Measurements from ENCODE around the gene CLIP4. TPM values are rescaled to one million over a fixed set of nuclear protein-coding genes. Genes with fewer than 3 reads are reported as not detected.

The CLIP4 gene
- total and polyA plus RNA-seq, 11 donors: 9.6 to 57.4 (median 42.6) TPM

GRCh38 chr2:29139731-29140130 lies 24.5 kb downstream of the CLIP4 start:
- 34 to 54% (median 42%) methylated on average over 1 of the region's 1 CpG for WGBS, 4 donors
- Histone ChIP-seq H3K4me1 (no peaks in the 10 kb centered on the region), H3K9me3 (peaks cover 0 to 16% (median 0%) of the 10 kb centered on the region in 12 donors), H3K27ac (no peak overlapping the region), H3K27me3 (no peaks in the 10 kb centered on the region), H3K36me3 (peaks cover 0 to 44% (median 32%) of the 10 kb centered on the region in 9 donors), H3K4me3 (no peak overlapping the region)
- intact Hi-C loops (cut with DNase I): loop anchor here in 1 of 10 donors (5.0 kb wide), 1 partner anchor 82 kb away; no protein-coding TSS in a partner anchor
- TF ChIP-seq POLR2A (IDR thresholded peaks at IDR 0.05): no peak
- TF ChIP-seq CTCF (IDR thresholded peaks at IDR 0.05): no peak
- DNase-seq (no peak), ATAC-seq (no peak)

- Histone ChIP-seq H3K4me3 (no peak overlapping the region), H3K4me1 (no peaks in the 10 kb centered on the region), H3K9me3 (peaks cover 0 to 8% (median 0%) of the 10 kb centered on the region in 12 donors), H3K27me3 (no peaks in the 10 kb centered on the region), H3K36me3 (peaks cover 0 to 43% (median 23%) of the 10 kb centered on the region in 9 donors), H3K27ac (no peak overlapping the region)
- DNase-seq (no peak), ATAC-seq (no peak)
- intact Hi-C loops (cut with DNase I): no loop called here
- TF ChIP-seq POLR2A (IDR thresholded peaks at IDR 0.05) (no peak), CTCF (IDR thresholded peaks at IDR 0.05) (no peak)
- WGBS, 4 donors: 60 to 81% (median 76%) methylated on average over 6 of the region's 6 CpGs
Measured at GRCh38 chr2:29143657-29144056, 28.4 kb downstream of the CLIP4 start.

GRCh38 chr2:29146197-29146596 lies 31.0 kb downstream of the CLIP4 start:
- 84 to 89% (median 87%) methylated on average over 3 of the region's 3 CpGs for WGBS, 4 donors

GRCh38 chr2:29147963-29148362 lies 32.7 kb downstream of the CLIP4 start:
- H3K27me3 ChIP-seq: no peaks in the 10 kb centered on the region
- intact Hi-C loops (cut with DNase I): no loop called here
- no peaks in the 10 kb centered on the region for H3K9me3 ChIP-seq
- 54 to 77% (median 72%) methylated on average over 3 of the region's 3 CpGs for WGBS, 4 donors
- H3K4me1 ChIP-seq: no peaks in the 10 kb centered on the region
- TF ChIP-seq CTCF (IDR thresholded peaks at IDR 0.05) (no peak), POLR2A (IDR thresholded peaks at IDR 0.05) (no peak)
- DNase-seq (no peak), ATAC-seq (no peak)
- H3K27ac ChIP-seq: no peak overlapping the region
- H3K4me3 ChIP-seq: no peak overlapping the region
- H3K36me3 ChIP-seq: peaks cover 0 to 53% (median 32%) of the 10 kb centered on the region in 9 donors

More at GRCh38 chr2:29146197-29146596, 31.0 kb downstream of the CLIP4 start:
- no peaks in the 10 kb centered on the region for H3K4me1 ChIP-seq
- no peak overlapping the region for H3K4me3 ChIP-seq
- ATAC-seq (no peak), DNase-seq (no peak)
- H3K36me3 ChIP-seq: peaks cover 0 to 43% (median 20%) of the 10 kb centered on the region in 9 donors
- H3K27me3 ChIP-seq: no peaks in the 10 kb centered on the region
- TF ChIP-seq CTCF (IDR thresholded peaks at IDR 0.05) (no peak), POLR2A (IDR thresholded peaks at IDR 0.05) (no peak)
- intact Hi-C loops (cut with DNase I): no loop called here
- no peak overlapping the region for H3K27ac ChIP-seq
- no peaks in the 10 kb centered on the region for H3K9me3 ChIP-seq

Data from heart left ventricle (tissue), 16 donors.